ENCODE measurements around the gene RS1.

The RS1 gene

DNA sequence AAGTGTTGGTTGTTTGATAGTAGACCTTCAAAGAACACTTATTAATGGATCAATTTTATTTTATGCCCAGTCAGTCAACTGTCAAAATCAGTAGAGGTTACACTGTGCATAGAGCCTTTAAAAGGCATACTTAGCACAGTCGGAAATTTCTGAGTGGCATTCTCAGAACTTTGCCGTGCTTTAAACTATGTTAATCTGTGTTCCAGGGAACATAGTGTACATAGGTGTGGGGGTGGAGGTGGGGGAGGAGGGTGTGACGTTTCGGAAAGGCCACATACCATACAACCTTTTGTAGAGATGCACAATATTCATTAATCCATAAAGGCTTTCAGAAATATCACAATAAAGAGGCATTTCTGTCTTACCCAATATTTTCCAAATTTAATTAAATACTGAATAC is 75.8 kb downstream of the RS1 start:
- ATAC-seq: no peak

DNA sequence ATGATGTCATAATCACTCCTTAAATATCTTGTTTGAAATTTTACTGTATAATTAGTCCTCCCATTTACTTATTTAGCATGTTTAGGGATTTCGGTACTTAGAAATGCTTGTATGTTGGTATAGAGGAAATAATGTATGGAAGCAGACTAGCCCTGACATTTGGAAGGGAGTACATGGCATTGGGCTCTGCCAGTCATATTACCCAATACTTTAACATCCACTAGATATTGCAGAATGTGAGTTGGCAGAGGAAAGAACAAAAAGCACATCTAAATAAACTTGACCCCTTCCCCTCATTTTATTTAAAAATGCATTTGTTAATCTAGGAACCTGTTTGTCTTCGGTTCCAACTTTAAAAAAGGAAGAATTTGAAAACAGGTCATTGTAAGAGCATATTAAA is 77.8 kb downstream of the RS1 start:
- ATAC-seq: no peak

DNA sequence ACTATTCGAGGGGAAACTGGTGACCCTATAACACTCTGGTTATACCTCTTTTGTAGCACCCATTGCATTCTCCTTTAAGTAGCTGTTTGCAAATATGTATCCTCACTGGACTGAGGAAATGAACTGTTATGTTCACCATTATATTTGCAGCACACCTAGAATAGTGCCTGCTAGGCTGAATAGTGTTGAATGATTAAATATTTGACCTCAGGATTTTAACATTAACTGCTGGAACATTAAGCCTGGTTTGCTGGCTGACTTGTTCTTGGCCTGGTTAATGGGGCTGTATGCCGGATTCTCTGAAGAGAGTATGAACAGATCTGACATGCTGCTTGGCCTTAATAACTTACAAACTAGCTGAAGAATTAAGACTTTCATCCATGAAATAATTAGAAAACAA is 80.1 kb downstream of the RS1 start:
- no peak for ATAC-seq
